GM19372 (cell line): ENCODE results near the gene FAM83G.
"Not testable (repeated sequence)": the region's sequence is repeated elsewhere in the genome, so short reads cannot be mapped to it uniquely, and the experiment has no call there.

Experiments
- ATAC-seq: cut with Tn5 transposase; IDR thresholded peaks from one replicate; pipeline ENCODE4 v1.9.1; 2021; ENCODE audit warnings: mild to moderate bottlenecking, low read depth, moderate library complexity; ENCODE audit not compliant: unreplicated experiment

Gene FAM83G

DNA sequence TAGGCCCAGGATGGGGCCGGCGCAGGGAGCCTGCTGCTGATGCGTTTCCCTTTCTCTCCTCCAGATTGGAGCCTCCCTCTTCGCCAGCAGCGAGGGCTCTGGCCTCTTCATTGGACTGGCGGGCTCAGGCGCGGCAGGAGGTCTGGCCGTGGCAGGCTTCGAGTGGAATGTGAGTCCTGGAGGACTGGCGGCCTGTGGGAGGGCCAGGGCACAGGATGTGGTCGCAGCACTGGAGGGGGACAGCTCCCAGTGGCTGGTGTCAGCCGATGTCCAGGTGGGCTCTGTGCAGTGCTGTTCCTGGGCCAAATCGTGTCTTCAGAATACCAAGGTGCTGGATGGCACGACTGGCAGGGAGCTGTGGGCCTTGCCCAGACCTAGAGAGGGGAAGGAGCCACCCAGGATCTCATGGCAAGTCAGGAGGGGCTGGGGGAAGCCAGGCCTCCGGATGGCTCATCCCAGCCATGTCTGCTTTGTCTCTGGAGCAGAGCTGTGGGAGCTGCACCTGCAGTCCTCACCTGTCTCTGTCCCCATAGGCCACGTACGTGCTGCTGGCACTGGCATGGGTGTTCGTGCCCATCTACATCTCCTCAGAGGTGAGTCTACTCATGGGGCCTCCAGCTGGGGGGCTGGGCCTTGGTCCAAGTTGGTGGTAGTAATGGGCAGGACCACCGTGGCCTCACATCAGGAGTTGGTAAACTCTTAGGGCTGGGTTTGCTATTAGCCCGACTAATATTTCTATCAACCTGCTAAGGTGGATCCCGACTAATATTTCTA, 45.3 kb downstream of the FAM83G start:
- ATAC-seq: no peak

DNA sequence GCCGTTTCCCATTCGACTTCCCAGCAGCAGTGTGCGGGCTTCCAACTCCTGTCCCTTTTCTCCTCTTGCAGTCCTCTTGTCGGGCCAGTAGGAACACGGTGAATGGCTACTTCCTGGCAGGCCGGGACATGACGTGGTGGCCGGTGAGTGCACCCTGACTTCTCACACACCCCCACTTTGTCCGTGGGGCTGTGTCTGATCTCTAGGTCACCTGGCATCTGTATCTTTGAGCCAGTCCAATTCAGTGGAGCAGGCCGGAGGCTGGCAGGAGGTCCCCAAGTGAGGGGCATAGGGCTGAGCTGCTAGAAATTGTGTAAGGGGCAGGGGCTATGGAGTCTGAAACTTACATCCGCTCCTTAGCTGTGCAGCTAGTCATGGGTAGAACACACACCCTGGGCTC, 46.0 kb downstream of the FAM83G start:
- no peak for ATAC-seq

DNA sequence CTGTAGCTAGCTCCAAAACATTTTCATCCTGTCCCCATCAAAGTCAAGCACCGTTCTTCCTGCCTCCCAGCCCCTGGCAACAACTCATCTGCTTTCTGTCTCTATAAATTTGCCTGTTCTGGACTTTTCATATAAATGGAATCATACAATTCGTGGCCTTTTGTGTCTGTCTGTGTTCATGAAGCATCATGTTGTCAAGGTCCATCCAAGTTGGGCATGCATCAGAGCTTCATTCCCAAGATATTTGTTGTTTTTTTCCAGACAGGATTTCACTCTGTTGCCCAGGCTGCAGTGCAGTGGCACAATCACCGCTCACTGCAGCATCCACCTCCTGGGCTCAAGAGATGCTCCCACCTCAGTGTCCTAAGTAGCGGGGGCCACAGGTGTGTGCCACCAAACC, 46.7 kb downstream of the FAM83G start:
- ATAC-seq: no peak

DNA sequence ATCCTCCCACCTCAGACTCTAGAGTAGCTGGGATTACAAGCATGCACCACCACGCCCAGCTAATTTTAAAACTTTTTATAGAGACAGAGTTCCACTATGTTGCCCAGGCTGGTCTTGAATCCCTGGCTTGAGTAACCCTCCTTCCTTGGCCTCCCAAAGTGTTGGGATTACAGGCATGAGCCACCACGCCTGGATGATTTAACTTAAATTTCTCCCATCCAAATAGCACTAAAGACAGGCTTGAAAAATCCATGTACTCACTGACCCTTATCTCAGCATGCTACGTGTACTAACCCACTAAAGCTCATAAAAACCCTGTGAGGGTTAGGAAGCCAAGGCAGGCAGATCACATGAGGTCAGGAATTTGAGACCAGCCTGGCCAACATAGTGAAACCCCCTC, 48.0 kb downstream of the FAM83G start:
- ATAC-seq: no peak

DNA sequence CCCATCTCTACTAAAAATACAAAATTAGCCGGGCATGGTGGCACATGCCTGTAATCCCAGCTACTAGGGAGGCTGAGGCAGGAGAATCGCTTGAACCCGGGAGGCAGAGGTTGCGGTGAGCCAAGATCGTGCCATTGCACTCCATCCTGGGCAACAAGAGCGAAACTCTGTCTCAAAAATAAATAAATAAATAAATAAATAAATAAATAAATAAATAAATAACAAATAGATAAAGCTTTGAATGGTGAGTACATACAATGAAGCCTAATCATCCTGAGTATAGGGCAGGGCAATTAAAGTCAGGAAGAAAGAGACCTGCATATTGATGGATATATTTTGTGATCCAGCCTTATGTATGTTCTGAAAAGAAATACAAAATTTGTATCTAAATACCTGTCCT, 48.5 kb downstream of the FAM83G start:
- ATAC-seq: not testable (repeated sequence)

- ATAC-seq: no peak
Measured at GRCh38 chr17:18955009-18955408, 49.6 kb downstream of the FAM83G start.

- ATAC-seq: no peak
Measured at GRCh38 chr17:18954321-18954720, 50.2 kb downstream of the FAM83G start.

DNA sequence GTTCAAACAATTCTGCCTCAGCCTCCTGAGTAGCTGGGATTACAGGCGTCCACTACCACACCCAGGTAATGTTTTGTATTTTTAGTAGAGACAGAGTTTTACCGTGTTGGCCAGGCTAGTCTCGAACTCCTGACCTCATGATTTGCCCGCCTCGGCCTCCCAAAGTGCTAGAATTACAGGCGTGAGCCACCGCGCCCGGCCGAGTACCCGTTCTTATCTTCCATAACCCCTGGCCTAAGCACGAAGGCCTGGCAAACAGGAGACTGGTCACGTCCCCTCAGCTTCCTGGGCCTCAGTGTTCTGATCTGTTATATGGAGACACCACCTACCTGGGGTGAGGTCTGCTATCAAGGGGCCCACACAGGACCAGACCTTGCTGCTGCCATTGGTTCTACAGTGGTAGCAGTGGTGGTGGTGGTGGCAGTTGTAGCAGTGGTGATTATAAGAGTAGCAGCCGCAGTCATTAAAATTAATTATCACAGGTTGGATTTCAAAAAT, 51.3 kb downstream of the FAM83G start:
- ATAC-seq: no peak

DNA sequence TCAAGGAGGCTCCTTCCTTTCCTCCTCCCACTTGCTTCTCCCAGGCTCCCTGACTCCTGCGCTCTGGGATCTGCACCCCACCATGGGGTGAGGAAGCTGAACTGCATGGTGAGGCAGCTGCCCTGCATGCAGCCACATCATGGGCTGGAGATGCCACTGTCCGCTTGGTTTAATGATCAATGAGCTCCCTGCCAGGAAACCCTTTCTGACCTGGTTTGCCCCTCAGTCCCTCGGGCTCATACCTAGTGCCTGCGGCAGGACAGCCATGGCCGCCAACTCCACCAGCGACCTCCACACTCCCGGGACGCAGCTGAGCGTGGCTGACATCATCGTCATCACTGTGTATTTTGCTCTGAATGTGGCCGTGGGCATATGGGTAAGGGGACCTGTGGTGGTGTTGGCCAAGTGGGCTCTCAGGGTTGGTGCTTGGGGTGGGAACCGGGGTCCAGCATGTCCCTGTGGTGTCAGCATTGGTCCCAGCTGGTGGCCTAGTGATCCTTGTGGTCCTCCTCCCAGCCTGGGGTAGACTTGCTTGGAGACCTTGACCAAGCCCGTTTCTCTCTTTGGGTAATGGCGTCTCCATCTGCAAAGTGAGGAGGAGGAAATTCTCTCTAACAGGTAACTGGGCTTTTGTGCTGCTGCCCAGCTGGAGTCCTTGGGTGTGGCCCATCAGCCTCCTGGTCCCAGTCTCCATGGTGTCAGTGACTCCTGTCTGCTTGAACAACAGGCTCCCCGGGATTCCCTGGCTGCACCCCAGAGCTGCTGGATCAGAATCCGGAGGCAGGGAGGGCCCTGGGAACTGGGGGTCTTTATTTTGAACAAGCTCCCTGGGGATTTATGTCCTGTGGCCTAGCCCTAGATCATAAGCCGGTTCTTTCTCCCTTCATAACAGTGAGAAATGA, 52.4 kb downstream of the FAM83G start, which contains the start of gene SLC5A10:
SLC5A10 (plus strand) TSS at position 225 of the 902 bp plus-strand sequence; CDS start at position 266, 41 bp downstream.
- no peak for ATAC-seq

DNA sequence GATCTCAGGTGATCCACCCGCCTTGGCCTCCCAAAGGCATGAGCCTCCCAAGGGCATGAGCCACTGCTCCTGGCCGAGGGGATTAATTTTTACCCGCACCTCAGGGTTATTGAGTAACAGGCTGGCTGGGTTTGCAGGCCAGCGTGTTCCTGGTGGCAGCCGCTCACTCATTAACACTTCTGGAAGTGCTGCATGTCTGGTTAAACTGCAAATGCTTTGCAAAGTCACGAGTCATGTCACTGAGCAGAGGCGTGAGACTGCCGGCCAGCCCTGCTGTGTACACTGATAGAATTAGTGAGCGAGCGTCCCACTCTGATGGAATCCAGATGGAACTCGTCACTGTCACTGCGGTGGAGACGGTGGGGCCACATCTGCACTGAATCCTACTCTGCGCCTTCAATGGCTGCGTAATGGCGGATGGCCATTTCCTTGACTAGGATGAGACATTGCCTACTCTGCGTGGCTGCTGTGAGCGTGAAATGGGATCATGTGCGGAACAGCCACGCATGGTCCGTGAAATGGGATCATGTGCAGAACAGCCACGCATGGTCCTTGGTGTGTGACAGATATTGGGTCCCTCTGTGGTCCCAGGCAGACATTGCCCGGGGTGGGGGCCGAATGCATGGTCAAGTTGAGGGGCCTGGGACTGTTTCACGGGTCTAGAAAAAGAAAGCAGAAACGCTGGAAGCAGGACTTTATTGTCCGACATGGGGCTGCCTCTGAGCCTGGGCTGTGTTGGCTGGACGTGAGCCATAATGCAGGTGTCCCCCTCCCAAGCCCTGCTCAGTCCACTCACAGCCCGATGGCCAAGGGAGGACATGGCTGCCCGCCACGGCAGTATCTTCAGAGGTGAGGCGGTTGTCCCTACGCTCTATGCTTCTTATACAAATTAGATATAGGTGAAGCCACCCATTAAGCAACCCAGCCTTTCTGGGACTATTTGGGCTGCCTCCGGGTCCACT, 53.3 kb downstream of the FAM83G start:
- no peak for ATAC-seq

DNA sequence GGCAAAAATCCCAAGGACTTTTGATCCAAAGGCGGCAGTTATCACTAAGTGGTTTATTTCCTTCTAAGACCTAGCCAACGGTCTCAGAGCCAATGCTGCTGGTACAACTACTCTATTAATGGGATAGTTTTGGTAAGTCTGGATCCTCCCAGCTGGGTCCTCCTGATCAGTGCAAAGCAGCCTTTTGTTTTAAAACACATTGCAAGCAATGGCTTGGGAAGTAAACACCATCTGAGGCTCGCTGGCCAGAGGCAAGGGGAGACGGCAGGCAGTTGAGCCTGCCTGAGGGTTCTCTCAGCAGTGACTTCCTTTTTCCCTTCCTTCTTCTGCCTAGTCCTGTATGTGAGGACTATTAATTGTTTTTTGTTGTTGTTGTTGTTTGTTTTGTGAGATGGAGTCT, 54.2 kb downstream of the FAM83G start:
- ATAC-seq: no peak

- ATAC-seq: no peak
Measured at GRCh38 chr17:18949566-18949965, 55.0 kb downstream of the FAM83G start.

DNA sequence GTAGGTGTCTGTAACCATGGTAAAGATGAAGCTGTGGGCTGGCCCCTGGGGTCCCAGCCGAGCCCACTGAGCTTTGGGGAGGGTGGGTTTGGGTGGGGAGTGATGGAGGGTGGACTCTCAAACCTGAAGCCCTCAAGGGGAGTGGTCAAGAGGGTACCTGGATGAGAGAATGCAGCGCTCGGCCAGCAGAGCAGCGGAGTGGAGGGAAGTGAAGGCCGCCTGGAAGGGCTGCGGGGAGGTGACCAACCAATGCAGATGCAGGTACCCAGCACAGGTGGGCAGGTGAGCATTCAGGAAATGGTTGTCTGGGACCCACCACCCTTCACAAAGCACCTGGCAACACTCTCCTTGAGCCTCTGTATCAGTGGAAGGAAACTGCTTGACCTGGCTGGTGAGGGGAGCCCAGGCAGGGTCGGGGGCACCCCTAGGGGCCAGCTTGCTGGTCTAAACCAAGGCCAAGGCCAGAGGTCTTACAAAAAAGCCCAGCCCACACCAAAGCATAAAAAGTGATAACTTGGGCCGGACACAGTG, 56.0 kb downstream of the FAM83G start:
- ATAC-seq: no peak

GRCh38 chr17:18947866-18948265, 56.7 kb downstream of the FAM83G start:
- no peak for ATAC-seq

DNA sequence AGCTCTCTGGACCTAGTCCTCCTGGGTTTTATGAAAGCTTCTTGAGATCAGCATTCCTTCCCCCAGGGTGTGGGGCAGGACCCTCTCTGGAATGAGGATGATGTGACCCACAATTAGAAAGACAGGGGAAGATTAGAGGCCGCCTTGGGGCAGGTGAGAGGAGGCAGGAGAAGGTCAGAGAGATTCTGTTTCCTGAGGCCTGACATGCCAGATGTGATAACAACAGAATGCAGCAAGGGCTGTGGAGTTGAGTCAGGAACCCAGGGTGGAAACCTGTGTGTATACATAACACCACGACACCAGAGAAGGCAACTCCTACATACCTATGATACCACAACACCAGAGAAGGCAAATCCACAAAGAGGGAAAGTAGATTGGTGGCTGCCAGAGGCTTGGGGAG, 58.0 kb downstream of the FAM83G start:
- ATAC-seq: no peak

GRCh38 chr17:18944646-18945045, 59.9 kb downstream of the FAM83G start:
- ATAC-seq: no peak

DNA sequence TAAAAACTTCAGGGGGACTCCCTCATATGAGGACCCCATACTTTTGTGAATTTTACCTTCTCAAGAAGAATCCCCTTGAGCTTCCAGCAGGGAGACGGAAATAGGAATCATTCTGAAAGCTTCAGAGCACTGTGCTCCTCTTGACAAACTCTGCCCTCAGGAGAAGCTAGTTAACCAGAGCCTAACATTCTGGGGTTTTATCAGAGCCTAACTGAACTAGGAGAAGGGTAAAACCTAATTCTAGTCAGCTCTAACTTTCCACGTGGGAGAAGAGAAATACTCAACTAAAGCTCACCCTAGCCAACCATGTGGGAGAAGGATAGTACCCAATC, 65.9 kb downstream of the FAM83G start:
- no peak for ATAC-seq

DNA sequence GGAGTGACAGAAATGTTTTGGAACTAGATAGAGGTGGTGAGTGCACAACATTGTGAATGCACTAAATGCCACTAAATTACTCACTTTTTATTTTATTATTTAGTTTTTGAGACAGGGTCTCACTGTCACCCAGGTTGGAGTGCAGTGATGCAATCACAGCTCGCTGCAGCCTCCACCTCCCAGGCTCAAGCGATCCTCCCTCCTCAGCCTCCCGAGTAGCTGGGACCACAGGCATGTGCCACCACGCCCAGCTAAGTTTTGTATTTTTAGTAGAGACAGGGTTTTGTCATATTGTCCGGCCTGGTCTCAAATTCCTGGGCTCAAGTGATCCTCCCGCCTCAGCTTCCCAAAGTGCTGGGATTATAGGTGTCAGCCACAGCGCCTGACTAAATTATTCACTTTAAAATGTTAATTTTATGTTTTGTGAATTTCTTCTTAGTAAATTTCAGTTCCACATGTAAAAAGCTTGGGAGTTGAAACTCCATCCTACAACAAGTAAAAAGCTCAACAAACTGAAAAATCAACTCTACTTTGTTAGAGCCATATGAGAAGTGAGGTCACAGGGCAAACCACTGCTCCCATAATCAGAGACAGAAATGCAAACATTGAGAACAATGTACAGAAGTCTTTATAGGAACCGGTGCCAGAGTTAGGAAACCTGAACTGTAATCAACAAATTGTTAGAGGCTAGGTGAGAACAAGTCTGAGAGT, 66.4 kb downstream of the FAM83G start:
- ATAC-seq: no peak
